Measurements from ENCODE around the gene RIMBP2. TPM values are rescaled to one million over a fixed set of nuclear protein-coding genes. Genes with fewer than 3 reads are reported as not detected.

Gene RIMBP2
- total RNA-seq, 1 donor from 2014 or later = 1.1 TPM

GRCh38 chr12:130577351-130577750 is 138.7 kb downstream of the RIMBP2 start:
- DNase-seq (ENCODE audit: low spot score) = no peak

DNA sequence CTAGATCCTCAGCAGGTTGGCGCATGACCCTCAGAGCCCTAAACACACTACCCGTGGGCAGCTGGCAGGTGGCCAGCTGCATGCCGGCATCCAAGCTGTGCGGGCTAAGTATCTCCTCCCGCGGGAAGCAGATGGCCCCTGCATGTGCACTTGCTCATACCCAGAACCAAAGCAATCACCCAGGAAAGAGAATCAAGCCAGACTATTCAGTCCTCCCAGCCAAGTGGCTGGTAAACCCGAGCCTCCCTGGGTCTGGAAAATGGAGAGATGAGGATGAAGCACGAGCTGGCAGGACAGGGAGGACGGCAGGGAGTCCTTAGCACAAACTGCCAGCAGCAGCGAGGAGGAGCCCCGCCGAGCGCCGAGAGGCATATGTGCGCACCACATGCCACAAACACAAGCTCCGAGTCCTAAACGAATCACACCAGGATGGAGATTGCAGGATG is 139.7 kb downstream of the RIMBP2 start:
- DNase-seq (ENCODE audit: low spot score) = no peak

DNA sequence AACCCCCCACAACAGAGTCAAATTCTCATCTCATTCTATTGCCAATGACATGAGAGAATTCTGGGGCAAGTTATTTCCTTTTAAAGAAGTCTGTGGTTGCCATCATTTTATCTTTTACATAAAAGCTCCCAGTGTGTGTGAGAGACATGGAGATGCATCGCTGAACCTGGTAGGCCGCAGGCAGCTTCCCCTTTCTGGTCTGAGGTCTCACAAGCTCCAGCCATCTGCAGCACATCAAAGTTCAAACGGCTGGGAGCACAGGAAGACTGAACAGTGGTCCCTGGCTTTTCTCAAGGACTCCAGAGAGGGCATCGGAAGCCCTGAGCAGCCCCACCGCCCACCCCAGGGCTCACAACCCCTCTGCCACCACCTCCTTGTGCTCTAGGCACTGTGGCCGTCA is 141.7 kb downstream of the RIMBP2 start:
- DNase-seq (ENCODE audit: low spot score) = no peak

GRCh38 chr12:130573766-130574165 is 142.3 kb downstream of the RIMBP2 start:
- DNase-seq (ENCODE audit: low spot score) = no peak

- DNase-seq (ENCODE audit: low spot score) = no peak
These were observed 142.9 kb downstream of the RIMBP2 start for GRCh38 chr12:130573235-130573634.

DNA sequence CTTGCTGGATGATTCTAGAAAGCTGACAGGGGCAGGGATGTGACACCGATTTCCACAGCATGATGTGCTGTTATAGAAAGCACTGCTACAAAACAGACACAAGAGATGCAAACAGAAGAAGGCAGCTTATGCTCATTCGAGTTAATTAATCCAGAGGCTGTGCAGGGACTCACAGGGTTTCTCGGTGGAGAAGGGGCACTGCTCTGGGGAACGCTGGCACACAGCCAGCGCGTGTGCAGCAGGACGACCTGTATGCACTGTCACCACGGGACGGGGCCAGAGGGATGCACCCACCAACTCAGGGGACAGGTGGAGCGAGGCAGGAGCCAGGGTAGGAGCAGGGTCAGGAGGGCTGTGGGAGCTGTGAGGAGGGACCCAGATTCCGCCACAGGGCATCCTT is 143.5 kb downstream of the RIMBP2 start:
- DNase-seq (ENCODE audit: low spot score) = no peak

DNA sequence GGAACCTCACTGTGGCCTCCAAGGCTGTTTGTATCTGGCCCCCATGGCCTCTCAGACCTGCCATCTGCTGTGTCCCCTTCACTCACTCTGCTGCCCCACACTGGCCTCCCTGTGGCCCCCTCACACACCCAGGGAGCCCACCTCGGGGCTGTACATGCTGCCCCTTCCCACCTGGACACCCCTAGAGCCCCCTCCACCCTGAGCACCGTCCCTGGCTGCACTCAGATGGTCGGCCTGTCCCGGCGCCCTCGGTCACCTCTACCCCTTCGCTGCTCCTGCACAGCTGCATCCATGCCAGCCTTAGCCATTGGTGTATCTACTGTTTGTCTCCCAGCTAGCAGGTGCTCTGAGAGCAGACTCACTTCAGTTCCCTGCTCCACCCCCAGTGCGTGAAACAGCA is 144.4 kb downstream of the RIMBP2 start:
- DNase-seq (ENCODE audit: low spot score) = no peak

DNA sequence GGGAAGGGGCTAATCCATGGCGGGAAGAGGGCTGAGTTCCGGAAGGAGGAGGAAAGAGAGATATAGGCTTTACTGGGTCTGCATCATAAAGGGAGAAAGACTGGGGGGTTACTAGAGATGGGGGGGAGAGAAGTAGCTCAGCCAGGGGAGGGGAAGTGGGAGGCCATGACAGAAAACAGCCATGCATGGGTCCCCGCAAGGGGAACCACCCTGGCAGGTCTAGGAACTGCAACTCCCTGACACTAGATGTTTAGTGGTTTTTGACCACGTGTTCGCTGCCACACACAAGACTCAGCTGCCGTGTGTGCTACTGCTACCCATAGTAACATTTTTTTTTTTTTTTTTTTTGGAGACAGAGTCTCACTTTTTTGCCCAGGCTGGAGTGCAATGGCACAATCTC is 145.0 kb downstream of the RIMBP2 start:
- DNase-seq (ENCODE audit: low spot score) = no peak

DNA sequence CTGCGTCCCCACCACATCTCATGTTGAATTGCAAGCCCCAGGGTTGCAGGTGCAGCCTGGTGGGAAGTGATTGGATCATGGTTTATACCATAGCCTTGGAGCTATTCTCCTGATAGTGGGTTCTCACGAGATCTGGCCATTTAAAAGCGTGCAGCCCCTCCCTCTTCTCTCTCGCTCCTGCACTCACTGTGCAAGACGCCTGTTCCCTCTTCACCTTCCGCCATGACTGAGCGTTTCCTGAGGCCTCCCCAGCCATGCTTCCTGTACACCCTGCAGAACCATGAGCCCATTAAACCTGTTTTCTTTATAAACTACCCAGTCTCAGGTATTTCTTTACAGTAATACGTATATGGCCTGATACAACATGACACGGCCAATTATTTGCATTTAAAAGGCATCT is 146.6 kb downstream of the RIMBP2 start:
- no peak for DNase-seq (ENCODE audit: low spot score)

- no peak for DNase-seq (ENCODE audit: low spot score)
These were observed 147.6 kb downstream of the RIMBP2 start for GRCh38 chr12:130568501-130568900.

- no peak for DNase-seq (ENCODE audit: low spot score)
These were observed 148.1 kb downstream of the RIMBP2 start for GRCh38 chr12:130568041-130568440.

- DNase-seq (ENCODE audit: low spot score) = no peak
These were observed 149.5 kb downstream of the RIMBP2 start for GRCh38 chr12:130566446-130567155.

GRCh38 chr12:130565189-130565588 is 150.9 kb downstream of the RIMBP2 start:
- DNase-seq (ENCODE audit: low spot score) = no peak

DNA sequence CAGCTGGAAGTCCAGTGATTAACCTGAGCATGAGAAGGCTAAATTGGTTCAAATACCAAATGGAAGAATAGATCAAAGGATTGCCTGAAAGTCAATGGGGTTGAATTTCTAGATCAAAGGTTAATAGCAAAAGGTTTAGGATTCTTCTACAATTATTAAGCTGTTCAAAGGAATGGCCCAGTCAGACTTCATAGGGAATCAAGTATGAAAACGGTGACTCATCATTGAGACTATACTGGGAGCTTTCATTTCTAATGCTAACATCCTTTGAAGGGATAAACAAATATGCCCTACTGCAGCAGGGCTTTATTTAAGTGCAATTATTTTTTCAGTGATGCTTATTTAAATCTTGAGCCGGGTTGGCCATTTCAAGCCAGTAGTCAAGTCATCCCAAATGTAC is 152.8 kb downstream of the RIMBP2 start:
- no peak for DNase-seq (ENCODE audit: low spot score)

DNA sequence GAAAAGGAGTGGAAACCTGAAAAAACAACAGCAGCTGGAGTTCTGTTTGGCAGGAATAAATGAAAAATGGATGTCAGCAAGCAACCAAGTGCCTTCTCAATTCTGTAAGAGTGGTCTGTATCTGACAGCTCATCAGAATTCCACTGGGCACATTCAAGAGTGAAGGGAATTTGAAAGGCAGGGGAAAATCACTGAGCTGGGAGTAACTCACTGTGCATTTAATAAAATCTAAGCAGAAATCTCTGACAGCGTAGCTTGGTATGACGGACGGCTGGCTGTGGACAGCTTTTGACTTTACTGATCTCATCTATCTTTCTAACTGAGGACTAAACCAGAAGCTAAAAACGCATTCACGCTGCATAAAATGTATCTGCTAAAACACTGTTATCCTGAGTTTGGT is 153.4 kb downstream of the RIMBP2 start:
- DNase-seq (ENCODE audit: low spot score) = no peak

- no peak for DNase-seq (ENCODE audit: low spot score)
These were observed 155.8 kb downstream of the RIMBP2 start for GRCh38 chr12:130560321-130560720.

DNA sequence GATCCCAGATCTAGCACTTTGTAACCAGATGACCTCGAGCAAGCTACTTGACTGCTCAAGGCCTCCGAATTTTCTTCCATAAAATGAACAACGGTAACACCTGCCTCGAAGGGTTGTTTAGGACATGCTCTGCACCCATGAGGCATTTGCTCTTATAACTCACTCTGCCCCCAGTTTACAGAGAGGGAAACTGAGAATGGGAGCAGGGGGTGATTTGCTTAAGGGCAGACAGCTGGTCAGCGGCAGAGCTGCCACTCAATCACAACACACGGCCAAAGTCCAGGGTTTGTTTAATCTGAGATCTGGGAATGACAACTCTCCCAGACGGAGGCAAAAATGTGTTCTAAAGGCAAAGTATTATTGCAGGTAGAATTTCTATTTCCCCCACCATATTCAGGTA is 156.3 kb downstream of the RIMBP2 start:
- no peak for DNase-seq (ENCODE audit: low spot score)

GRCh38 chr12:130557886-130558765 is 158.0 kb downstream of the RIMBP2 start:
- no peak for DNase-seq (ENCODE audit: low spot score)

DNA sequence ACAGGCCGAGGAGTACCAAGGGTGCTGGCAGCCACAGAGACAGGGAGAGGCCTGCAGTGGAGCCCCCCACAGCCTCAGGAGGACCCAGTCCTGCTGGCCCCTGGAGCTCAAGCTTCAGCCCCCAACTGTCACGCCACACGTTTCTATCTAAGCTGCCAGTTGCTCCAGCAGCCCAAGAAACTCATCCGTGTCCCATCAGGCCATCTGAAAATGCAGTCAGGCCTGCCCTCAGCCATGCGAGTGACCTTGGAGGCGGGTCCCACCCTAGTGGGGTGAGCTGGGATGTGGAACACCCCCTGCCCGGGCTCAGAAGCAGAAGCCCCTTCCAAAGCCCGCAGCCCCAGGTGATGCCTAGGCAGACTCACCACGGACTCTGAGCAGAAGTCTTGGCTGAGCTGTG is 158.9 kb downstream of the RIMBP2 start:
- no peak for DNase-seq (ENCODE audit: low spot score)

- no peak for DNase-seq (ENCODE audit: low spot score)
These were observed 159.5 kb downstream of the RIMBP2 start for GRCh38 chr12:130556486-130557055.

DNA sequence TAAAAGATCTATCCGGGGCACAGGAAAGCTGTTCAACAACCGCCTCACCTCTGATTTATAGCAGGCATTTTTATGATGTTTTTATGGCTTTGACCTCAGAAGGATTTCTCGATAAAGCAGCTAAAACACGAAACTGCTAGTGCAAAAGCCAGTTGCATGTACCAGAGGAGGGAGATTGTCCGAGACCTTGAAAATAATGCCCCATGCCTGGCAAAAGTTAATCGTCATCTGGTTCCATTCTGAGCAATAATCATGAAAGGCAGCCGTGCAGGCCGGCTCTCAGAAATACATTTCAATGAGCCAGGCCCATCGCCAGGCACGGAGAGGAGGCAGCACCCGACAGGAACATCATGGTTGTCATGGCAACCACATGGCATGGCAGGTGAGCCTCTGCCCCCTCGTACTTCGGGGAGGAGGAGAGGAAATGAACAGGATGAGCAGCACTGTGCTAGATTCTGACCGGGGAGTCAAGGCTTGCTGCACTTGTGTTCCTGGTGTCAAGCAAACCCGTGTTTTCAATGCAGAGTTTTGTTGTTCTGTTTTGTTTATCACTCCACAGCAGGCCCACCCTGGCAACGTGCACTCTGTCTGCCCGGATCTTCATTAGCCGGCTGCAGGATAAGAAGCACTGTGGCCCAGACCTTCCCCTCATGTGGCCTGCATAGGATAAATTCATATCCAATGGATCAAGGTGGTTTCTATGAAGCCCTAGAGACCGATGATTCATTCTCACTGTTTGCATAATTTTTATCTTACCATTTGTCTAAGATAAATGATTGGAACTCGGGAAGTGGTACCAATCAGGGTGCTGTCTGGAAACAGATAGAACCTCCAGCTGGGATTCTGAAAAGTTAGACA is 160.2 kb downstream of the RIMBP2 start:
- DNase-seq (ENCODE audit: low spot score) = no peak

Measured in mesenteric fat pad (tissue), 1 donor.